H1 (cell line): Measurements from ENCODE around the gene GREB1. TPM values are rescaled to one million over a fixed set of nuclear protein-coding genes. Genes with fewer than 3 reads are reported as not detected.

Experiments
- CTCF ChIA-PET: fragments of 300-600 bp; sonication (Branson Sonifier 250); formaldehyde crosslinking; loops from one replicate; lab custom pipeline; 2021; ENCODE audit not compliant: partially characterized antibody; lab: Charles Lee
- POLR2A ChIA-PET: fragments of 300-600 bp; sonication (Branson Sonifier 250); formaldehyde crosslinking; loops from one replicate; lab custom pipeline; 2021; ENCODE audit warnings: inconsistent platforms; ENCODE audit not compliant: partially characterized antibody; lab: Charles Lee
- DNase-seq, 2 experiments: peaks; one replicate each; pipeline versions ENCODE4 v3.0.0 to v3.0.0-alpha.2; 2010 to 2022; ENCODE audit warnings: low spot score in 2 of 2, low read depth in 1 of 2, mixed read lengths in 1 of 2
- FAIRE-seq: peaks from 2 replicates; lab custom pipeline; 2011; peaks lifted over from hg19 to GRCh38; lab: Jason Lieb, UNC
- H2AFZ ChIP-seq: 2 replicates; pipeline ENCODE4 v1.8.1; 2012; ENCODE audit warnings: low read length, inconsistent platforms
- H2AK5ac ChIP-seq: 2 replicates; pipeline ENCODE4 v1.6.1; 2013; ENCODE audit warnings: low read depth, low read length
- H2BK120ac ChIP-seq: replicated peaks from 2 replicates; pipeline ENCODE3; 2013; ENCODE audit warnings: low read depth, low read length, inconsistent platforms
- H2BK12ac ChIP-seq: 2 replicates; pipeline ENCODE4 v1.6.1; 2013; ENCODE audit warnings: low read depth, low read length
- H2BK15ac ChIP-seq: 2 replicates; pipeline ENCODE4 v1.6.1; 2013; ENCODE audit warnings: low read length
- H2BK20ac ChIP-seq: 2 replicates; pipeline ENCODE4 v1.6.1; 2013; ENCODE audit warnings: low read length
- H2BK5ac ChIP-seq: 2 replicates; pipeline ENCODE4 v1.6.1; 2013; ENCODE audit warnings: low read depth, low read length
- H3K14ac ChIP-seq: 2 replicates; pipeline ENCODE4 v1.6.1; 2013; ENCODE audit warnings: inconsistent platforms; ENCODE audit not compliant: insufficient read length
- H3K18ac ChIP-seq: 2 replicates; pipeline ENCODE4 v1.6.1; 2013; ENCODE audit warnings: low read length; ENCODE audit errors: extremely low read depth
- H3K23ac ChIP-seq: 2 replicates; pipeline ENCODE4 v1.6.1; 2013; ENCODE audit warnings: inconsistent platforms; ENCODE audit not compliant: insufficient read length
- H3K23me2 ChIP-seq: 2 replicates; pipeline ENCODE4 v1.6.1; 2013; ENCODE audit warnings: low read depth, low read length
- H3K27ac ChIP-seq: 2 replicates; pipeline ENCODE4 v1.6.1; 2011; ENCODE audit warnings: low read depth, low read length, inconsistent platforms
- H3K27me3 ChIP-seq, 4 experiments: replicated peaks in 1 of 4; 1 replicate in 1 of 4; 2 replicates in 3 of 4; pipeline versions ENCODE4 v1.6.1 to v1.8.1; 2011 to 2013; ENCODE audit warnings: low read length in 3 of 4, mild to moderate bottlenecking in 3 of 4, inconsistent platforms in 2 of 4, mixed read lengths in 2 of 4, moderate library complexity in 1 of 4; ENCODE audit not compliant: control insufficient read depth in 3 of 4, insufficient read depth in 3 of 4; ENCODE audit errors: extremely low read depth in 1 of 4
- H3K36me3 ChIP-seq, 4 experiments: 2 replicates each; pipeline versions ENCODE4 v1.6.1 to v1.8.1; 2011 to 2013; ENCODE audit warnings: mild to moderate bottlenecking in 4 of 4, low read length in 3 of 4, moderate library complexity in 2 of 4, control low read depth in 1 of 4, inconsistent platforms in 1 of 4; ENCODE audit not compliant: insufficient read depth in 4 of 4, control insufficient read depth in 2 of 4
- H3K4ac ChIP-seq: replicated peaks from 2 replicates; pipeline ENCODE3; 2013; ENCODE audit warnings: low read length, low read depth, mixed read lengths, inconsistent platforms; ENCODE audit not compliant: insufficient read length
- H3K4me1 ChIP-seq, 4 experiments: replicated peaks in 1 of 4; 1 replicate in 1 of 4; 2 replicates in 3 of 4; pipeline versions ENCODE4 v1.6.1 to v1.8.1; 2011 to 2013; ENCODE audit warnings: low read length in 3 of 4, inconsistent platforms in 2 of 4, mixed read lengths in 1 of 4; ENCODE audit not compliant: insufficient read depth in 4 of 4, control insufficient read depth in 3 of 4
- H3K4me2 ChIP-seq, 2 experiments: 2 replicates each; pipeline versions ENCODE4 v1.6.1 to v1.8.1; 2011 to 2013; ENCODE audit warnings: low read depth in 2 of 2, low read length in 2 of 2, control low read depth in 1 of 2, inconsistent platforms in 1 of 2, mild to moderate bottlenecking in 1 of 2; ENCODE audit not compliant: insufficient read depth in 1 of 2
- H3K4me3 ChIP-seq, 4 experiments: fragments of 200-600, 300-600 bp in 1 of 4; sonication (generic), shearing (Covaris generic), sonication (Bioruptor Twin) in 1 of 4; 2 replicates each; pipeline versions ENCODE4 v1.5.1 to v1.8.1; 2011 to 2016; ENCODE audit warnings: low read length in 4 of 4, low read depth in 3 of 4, control low read depth in 2 of 4, inconsistent platforms in 2 of 4, mild to moderate bottlenecking in 2 of 4, mixed read lengths in 1 of 4, moderate library complexity in 1 of 4; ENCODE audit not compliant: insufficient read depth in 2 of 4; ENCODE audit errors: extremely low read depth in 1 of 4
- H3K56ac ChIP-seq: replicated peaks from 2 replicates; pipeline ENCODE3; 2013; ENCODE audit warnings: low read depth, mild to moderate bottlenecking, mixed read lengths, low read length, inconsistent platforms; ENCODE audit not compliant: insufficient read length
- H3K79me1 ChIP-seq: 2 replicates; pipeline ENCODE4 v1.6.1; 2013; ENCODE audit warnings: low read depth, low read length, control low read depth
- H3K79me2 ChIP-seq, 2 experiments: 2 replicates each; pipeline versions ENCODE4 v1.6.1 to v1.8.1; 2012 to 2013; ENCODE audit warnings: low read length in 2 of 2, mild to moderate bottlenecking in 2 of 2, inconsistent platforms in 1 of 2; ENCODE audit not compliant: insufficient read depth in 2 of 2, control insufficient read depth in 1 of 2
- H3K9ac ChIP-seq, 4 experiments: replicated peaks in 1 of 4; 1 replicate in 1 of 4; 2 replicates in 3 of 4; pipeline versions ENCODE4 v1.6.1 to v1.8.1; 2011 to 2013; ENCODE audit warnings: low read depth in 3 of 4, low read length in 3 of 4, control low read depth in 2 of 4, mild to moderate bottlenecking in 2 of 4, moderate library complexity in 2 of 4, inconsistent platforms in 1 of 4; ENCODE audit errors: extremely low read depth in 1 of 4
- H3K9me3 ChIP-seq, 2 experiments: 2 replicates each; pipeline versions ENCODE4 v1.6.1 to v1.8.1; 2012 to 2013; ENCODE audit warnings: mild to moderate bottlenecking in 2 of 2, moderate library complexity in 2 of 2, control low read depth in 1 of 2, inconsistent platforms in 1 of 2, low read depth in 1 of 2, low read length in 1 of 2, mixed read lengths in 1 of 2; ENCODE audit not compliant: insufficient read depth in 2 of 2
- H4K20me1 ChIP-seq, 2 experiments: replicated peaks in 1 of 2; 2 replicates each; pipeline versions ENCODE3 to v1.8.1; 2011 to 2013; ENCODE audit warnings: inconsistent platforms in 2 of 2, low read length in 2 of 2, mild to moderate bottlenecking in 1 of 2; ENCODE audit not compliant: insufficient read depth in 2 of 2, control insufficient read depth in 1 of 2
- H4K5ac ChIP-seq: 2 replicates; pipeline ENCODE4 v1.6.1; 2013; ENCODE audit warnings: low read length, low read depth, mixed read lengths, inconsistent platforms; ENCODE audit not compliant: insufficient read length
- H4K8ac ChIP-seq: 2 replicates; pipeline ENCODE4 v1.8.0; 2013; ENCODE audit warnings: mild to moderate bottlenecking, moderate library complexity, low read length, inconsistent platforms; ENCODE audit not compliant: insufficient read depth; ENCODE audit errors: extremely low read depth
- H4K91ac ChIP-seq: replicated peaks from 2 replicates; pipeline ENCODE3; 2013; ENCODE audit warnings: low read length, mixed read lengths, inconsistent platforms; ENCODE audit not compliant: insufficient read length
- BACH1 ChIP-seq: IDR thresholded peaks from 2 replicates; pipeline ENCODE4 v1.6.1; 2012; ENCODE audit warnings: low read length, improper control_type of control experiment
- CHD1 ChIP-seq: IDR thresholded peaks from 2 replicates; pipeline ENCODE4 v1.6.1; 2012; ENCODE audit warnings: low read depth, low read length, improper control_type of control experiment
- CREB1 ChIP-seq: IDR thresholded peaks from 2 replicates; pipeline ENCODE4 v1.6.1; 2012; ENCODE audit warnings: inconsistent platforms
- E2F6 ChIP-seq: IDR thresholded peaks from 2 replicates; pipeline ENCODE4 v1.6.1; 2012; ENCODE audit warnings: inconsistent platforms
- KDM1A ChIP-seq: fragments of 200-600, 300-600 bp; sonication (generic); IDR thresholded peaks from 2 replicates; pipeline ENCODE4 v1.7.1; 2016; ENCODE audit warnings: mild to moderate bottlenecking, low read length, borderline replicate concordance
- RBBP5 ChIP-seq: IDR thresholded peaks from 2 replicates; pipeline ENCODE4 v1.7.1; 2012; ENCODE audit warnings: low read depth, mild to moderate bottlenecking, inconsistent platforms, low read length, moderate library complexity, borderline replicate concordance
- SIRT6 ChIP-seq: IDR thresholded peaks from one replicate; pipeline ENCODE4 v1.7.1; 2012; ENCODE audit warnings: low read length, inconsistent platforms
- SP2 ChIP-seq: IDR thresholded peaks from 2 replicates; pipeline ENCODE4 v1.6.1; 2012; ENCODE audit warnings: mild to moderate bottlenecking, low read length, inconsistent platforms
- TAF1 ChIP-seq: IDR thresholded peaks from 2 replicates; pipeline ENCODE4 v1.6.1; 2011; ENCODE audit warnings: mild to moderate bottlenecking, low read depth, low read length
- TAF7 ChIP-seq: optimal IDR thresholded peaks from 2 replicates; pipeline ENCODE3; 2011; ENCODE audit warnings: low read depth, mild to moderate bottlenecking, inconsistent platforms, low read length, moderate library complexity, borderline replicate concordance
- TEAD4 ChIP-seq: IDR thresholded peaks from 2 replicates; pipeline ENCODE4 v1.6.1; 2012; ENCODE audit warnings: low read depth, low read length, inconsistent platforms, mixed read lengths
- YY1 ChIP-seq: IDR thresholded peaks from 2 replicates; pipeline ENCODE4 v1.6.1; 2011; ENCODE audit warnings: low read depth, mild to moderate bottlenecking, low read length
- WGBS, 2 experiments: shearing (Covaris generic) in 1 of 2; methylation state at CpG; one replicate each; pipeline versions ENCODE4 v1.1.6 to v1.1.7; 2013 to 2015; ENCODE audit warnings: low lambda C conversion rate in 2 of 2, mixed read lengths in 2 of 2, inconsistent platforms in 1 of 2, low coverage in 1 of 2, missing lambda C conversion rate in 1 of 2; ENCODE audit not compliant: insufficient replicate concordance in 2 of 2, insufficient coverage in 1 of 2, insufficient read length in 1 of 2; ENCODE audit errors: extremely low coverage in 1 of 2, missing lambda C conversion rate in 1 of 2; 5-methylcytosine and 5-hydroxymethylcytosine counted together
- polyA plus RNA-seq, 7 experiments: library from polyadenylated mRNA; depleted of rRNA in 3 of 7; stranded (reverse) in 5 of 7; unstranded in 2 of 7; fragments of >200 nt in 5 of 7; fragments of 200-250 nt in 2 of 7; gene quantifications; 1 replicate in 5 of 7; 2 replicates in 1 of 7; 4 replicates in 1 of 7; pipeline versions ENCODE4 v1.2.1 to v1.2.3, GENCODE V29; 2011 to 2013; ENCODE audit warnings: missing spikeins in 2 of 7, mixed read lengths in 2 of 7
- total RNA-seq: library from RNA; stranded (reverse); fragmentation: NEBNext Ultra II Directional; extraction: Animal tissue kit (Norgen Biotek cat#: 25700); gene quantifications from 2 replicates; pipeline ENCODE4 v1.2.1, GENCODE V29; 2021

Gene GREB1
- total and polyA plus RNA-seq, 2 of the 8 experiments (the other 6 are each of a cell fraction or from before 2014, with no cell fraction given): 7.9 to 43.4 TPM

GRCh38 chr2:11634584-11634983 is 100.7 kb downstream of the GREB1 start:
- H4K5ac ChIP-seq: no peak overlapping the region
- H2BK12ac ChIP-seq: no peak overlapping the region
- H3K9me3 ChIP-seq: no peaks in the 10 kb centered on the region
- H2BK5ac ChIP-seq: no peak overlapping the region
- no peak overlapping the region for H2AK5ac ChIP-seq
- no peak overlapping the region for H2BK120ac ChIP-seq
- no peaks in the 10 kb centered on the region for H3K79me1 ChIP-seq
- H2BK20ac ChIP-seq: no peak overlapping the region
- CTCF ChIA-PET: interaction anchor here (0.7 to 2.8 kb wide), 10 partner anchors 11 to 561 kb away, joined by 3 to 13 read pairs (median 3); no protein-coding TSS in a partner anchor
- H4K8ac ChIP-seq: no peak overlapping the region
- no peak overlapping the region for H4K91ac ChIP-seq
- H3K4ac ChIP-seq: no peak overlapping the region
- no peaks in the 10 kb centered on the region for H3K79me2 ChIP-seq
- no peak overlapping the region for H3K18ac ChIP-seq
- no peak for DNase-seq
- no peak overlapping the region for H2BK15ac ChIP-seq
- POLR2A ChIA-PET: no interaction called here
- FAIRE-seq: no peak
- no peak overlapping the region for H3K56ac ChIP-seq
- WGBS, 2 experiments: 91% methylated on average over 15 of the region's 15 CpGs; no CpG with 5 or more reads in 1 of the 2 experiments
- no peak overlapping the region for H3K9ac ChIP-seq
- no peak for TF ChIP-seq RBBP5
- no peak for TF ChIP-seq BACH1
- TF ChIP-seq TAF7: no peak
- no peak for TF ChIP-seq KDM1A
- no peak for TF ChIP-seq TAF1
- no peak for TF ChIP-seq CREB1
- TF ChIP-seq SIRT6: no peak
- TF ChIP-seq CHD1: no peak
- no peak for TF ChIP-seq E2F6
- TF ChIP-seq YY1: no peak
- no peak for TF ChIP-seq TEAD4
- TF ChIP-seq SP2: no peak
- peaks cover 0 to 2% of the 10 kb centered on the region in 2 experiments for H4K20me1 ChIP-seq
- H3K27ac ChIP-seq: no peak overlapping the region
- H3K23me2 ChIP-seq: no peaks in the 10 kb centered on the region
- no peaks in the 10 kb centered on the region for H3K4me1 ChIP-seq
- no peak overlapping the region for H3K14ac ChIP-seq
- no peak overlapping the region for H3K23ac ChIP-seq
- H3K27me3 ChIP-seq: no peaks in the 10 kb centered on the region
- H3K4me3 ChIP-seq: no peak overlapping the region
- H3K4me2 ChIP-seq: no peak overlapping the region
- H2AFZ ChIP-seq: no peak overlapping the region
- H3K36me3 ChIP-seq: peaks cover 4 to 19% (median 17%) of the 10 kb centered on the region in 4 experiments
